ENCODE results near the gene FBLL1.

FBLL1 gene

DNA sequence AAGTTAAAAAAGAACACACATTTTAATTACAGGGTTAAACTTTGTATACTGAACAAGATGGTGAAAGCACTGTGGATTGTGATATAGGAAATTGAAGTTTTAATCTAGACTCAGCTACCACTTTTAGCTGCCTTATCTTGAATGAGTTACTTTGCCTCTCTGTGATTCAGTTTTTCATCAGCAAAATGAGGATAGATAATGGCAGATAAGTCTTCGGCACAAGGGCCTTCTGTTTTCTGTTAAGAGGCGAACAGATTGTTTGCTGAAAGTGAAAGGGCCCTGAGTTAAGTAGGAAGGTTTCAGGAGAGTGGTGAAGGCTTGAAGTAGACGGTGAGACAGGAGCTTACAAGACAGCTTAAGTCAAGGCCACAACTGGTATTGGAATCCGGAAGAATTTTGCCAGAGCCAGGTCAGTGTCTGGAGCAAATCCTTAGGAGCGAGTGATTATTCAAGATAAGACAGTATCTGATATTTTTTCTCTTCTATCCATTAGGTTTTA lies 35.0 kb upstream of the FBLL1 start:
- H3K27me3 ChIP-seq (ENCODE audit: insufficient read depth, low read length) = no peaks in the 10 kb centered on the region
- H4K20me1 ChIP-seq (ENCODE audit: insufficient read depth, low read length) = no peaks in the 10 kb centered on the region
- TF ChIP-seq, protein P1, sequence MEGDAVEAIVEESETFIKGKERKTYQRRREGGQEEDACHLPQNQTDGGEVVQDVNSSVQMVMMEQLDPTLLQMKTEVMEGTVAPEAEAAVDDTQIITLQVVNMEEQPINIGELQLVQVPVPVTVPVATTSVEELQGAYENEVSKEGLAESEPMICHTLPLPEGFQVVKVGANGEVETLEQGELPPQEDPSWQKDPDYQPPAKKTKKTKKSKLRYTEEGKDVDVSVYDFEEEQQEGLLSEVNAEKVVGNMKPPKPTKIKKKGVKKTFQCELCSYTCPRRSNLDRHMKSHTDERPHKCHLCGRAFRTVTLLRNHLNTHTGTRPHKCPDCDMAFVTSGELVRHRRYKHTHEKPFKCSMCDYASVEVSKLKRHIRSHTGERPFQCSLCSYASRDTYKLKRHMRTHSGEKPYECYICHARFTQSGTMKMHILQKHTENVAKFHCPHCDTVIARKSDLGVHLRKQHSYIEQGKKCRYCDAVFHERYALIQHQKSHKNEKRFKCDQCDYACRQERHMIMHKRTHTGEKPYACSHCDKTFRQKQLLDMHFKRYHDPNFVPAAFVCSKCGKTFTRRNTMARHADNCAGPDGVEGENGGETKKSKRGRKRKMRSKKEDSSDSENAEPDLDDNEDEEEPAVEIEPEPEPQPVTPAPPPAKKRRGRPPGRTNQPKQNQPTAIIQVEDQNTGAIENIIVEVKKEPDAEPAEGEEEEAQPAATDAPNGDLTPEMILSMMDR (IDR thresholded peaks at IDR 0.05; ENCODE audit: low read length) = no peak
- no peak for TF ChIP-seq EZH2 (IDR thresholded peaks at IDR 0.05; ENCODE audit: borderline replicate concordance, low read length)
- no peaks in the 10 kb centered on the region for H3F3A ChIP-seq (ENCODE audit: insufficient read depth, low read length)
- no peak overlapping the region for H3K4me2 ChIP-seq (ENCODE audit: low read length)
- H3K9me3 ChIP-seq (ENCODE audit: low read length) = no peaks in the 10 kb centered on the region
- H2AFZ ChIP-seq (ENCODE audit: low read length) = no peak overlapping the region
- H3K27ac ChIP-seq (ENCODE audit: low read depth, low read length, poor library complexity, severe bottlenecking) = no peak overlapping the region
- H3K4me3 ChIP-seq (ENCODE audit: low read depth, low read length, poor library complexity, severe bottlenecking) = no peak overlapping the region
- H3K4me1 ChIP-seq (ENCODE audit: insufficient read depth, low read length, severe bottlenecking) = no peaks in the 10 kb centered on the region
- H3K79me2 ChIP-seq (ENCODE audit: insufficient read depth, low read length) = no peaks in the 10 kb centered on the region
- H3K9ac ChIP-seq (ENCODE audit: low read length) = no peak overlapping the region
- peaks cover 88% of the 10 kb centered on the region for H3K36me3 ChIP-seq (ENCODE audit: insufficient read depth, low read length)
- no peaks in the 10 kb centered on the region for H3K9me2 ChIP-seq (ENCODE audit: low read depth, low read length)

DNA sequence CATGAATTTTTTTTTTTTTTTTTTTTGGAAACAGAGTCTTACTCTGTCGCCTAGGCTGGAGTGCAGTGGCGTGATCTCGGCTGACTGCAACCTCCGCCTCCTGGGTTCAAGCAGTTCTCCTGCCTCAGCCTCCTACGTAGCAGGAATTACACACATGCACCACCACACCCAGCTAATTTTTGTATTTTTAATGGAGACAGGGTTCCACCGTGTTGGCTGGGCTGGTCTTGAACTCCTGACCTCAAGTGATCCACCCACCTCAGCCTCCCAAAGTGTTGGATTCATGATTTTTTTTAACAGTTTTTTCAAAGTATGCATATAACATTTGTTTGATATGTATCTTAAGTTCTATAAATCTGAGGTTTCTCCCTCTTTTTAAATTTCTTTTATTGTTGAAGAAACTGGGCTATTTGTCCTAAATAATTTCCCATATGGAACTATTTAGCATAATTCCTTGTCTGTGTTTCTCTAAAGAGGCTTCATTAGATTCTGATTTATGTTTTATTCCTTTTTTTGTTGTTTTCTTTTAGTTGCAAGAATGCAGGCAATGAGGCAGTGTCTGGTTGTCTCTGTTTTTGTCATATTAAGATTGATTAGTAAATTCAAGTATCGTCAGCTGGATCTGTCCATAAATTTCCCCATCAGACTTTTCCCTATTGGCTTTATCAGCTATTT lies 26.4 kb upstream of the FBLL1 start:
- Histone ChIP-seq H2AFZ (ENCODE audit: low read length) (no peak overlapping the region), H3K27ac (ENCODE audit: low read depth, low read length, poor library complexity, severe bottlenecking) (no peak overlapping the region), H3K4me2 (ENCODE audit: low read length) (no peak overlapping the region), H3F3A (ENCODE audit: insufficient read depth, low read length) (no peaks in the 10 kb centered on the region), H4K20me1 (ENCODE audit: insufficient read depth, low read length) (no peaks in the 10 kb centered on the region), H3K79me2 (ENCODE audit: insufficient read depth, low read length) (no peaks in the 10 kb centered on the region), H3K36me3 (ENCODE audit: insufficient read depth, low read length) (peaks cover 64% of the 10 kb centered on the region), H3K4me3 (ENCODE audit: low read depth, low read length, poor library complexity, severe bottlenecking) (no peak overlapping the region), H3K9me2 (ENCODE audit: low read depth, low read length) (no peaks in the 10 kb centered on the region), H3K9ac (ENCODE audit: low read length) (no peak overlapping the region), H3K27me3 (ENCODE audit: insufficient read depth, low read length) (no peaks in the 10 kb centered on the region), H3K9me3 (ENCODE audit: low read length) (no peaks in the 10 kb centered on the region), H3K4me1 (ENCODE audit: insufficient read depth, low read length, severe bottlenecking) (no peaks in the 10 kb centered on the region)
- TF ChIP-seq, protein P1 (IDR thresholded peaks at IDR 0.05; ENCODE audit: low read length) = no peak
- TF ChIP-seq EZH2 (IDR thresholded peaks at IDR 0.05; ENCODE audit: borderline replicate concordance, low read length) = no peak

DNA sequence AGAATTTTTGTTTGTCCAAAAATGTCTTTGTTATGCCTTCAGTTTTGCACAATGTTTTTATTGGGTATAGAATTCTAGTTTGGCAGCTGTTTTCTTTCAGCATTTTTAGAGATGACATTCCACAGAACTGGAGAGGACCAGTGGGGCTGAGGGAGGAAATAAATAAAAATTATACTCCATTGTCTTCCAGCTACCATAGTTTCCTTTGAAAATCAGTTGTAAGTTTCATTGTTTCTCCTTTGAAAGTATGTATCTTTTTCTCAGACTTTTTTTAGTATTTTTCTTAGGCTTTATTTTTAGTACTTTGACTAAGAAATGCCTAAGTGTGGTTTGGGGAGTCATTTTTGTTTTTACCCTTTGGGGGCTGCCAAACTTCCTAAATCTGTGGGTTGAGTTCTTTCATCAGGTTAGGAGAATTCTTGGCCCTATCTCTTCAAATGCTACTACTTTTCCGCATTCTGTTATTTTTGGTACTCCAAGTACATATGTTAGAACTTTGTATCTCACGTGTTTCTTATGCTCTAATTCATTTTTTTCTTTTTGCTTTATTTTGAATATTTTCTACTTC lies 15.2 kb upstream of the FBLL1 start:
- Histone ChIP-seq H3K9me3 (ENCODE audit: low read length) (0 out of 2 replicates have a peak, but pooled peaks cover 3% of the 10 kb centered on the region), H3F3A (ENCODE audit: insufficient read depth, low read length) (no peaks in the 10 kb centered on the region), H2AFZ (ENCODE audit: low read length) (no peak overlapping the region), H3K4me1 (ENCODE audit: insufficient read depth, low read length, severe bottlenecking) (no peaks in the 10 kb centered on the region), H3K9ac (ENCODE audit: low read length) (no peak overlapping the region), H3K4me2 (ENCODE audit: low read length) (no peak overlapping the region), H3K79me2 (ENCODE audit: insufficient read depth, low read length) (no peaks in the 10 kb centered on the region), H3K36me3 (ENCODE audit: insufficient read depth, low read length) (peaks cover 99% of the 10 kb centered on the region), H4K20me1 (ENCODE audit: insufficient read depth, low read length) (no peaks in the 10 kb centered on the region), H3K9me2 (ENCODE audit: low read depth, low read length) (no peaks in the 10 kb centered on the region), H3K27me3 (ENCODE audit: insufficient read depth, low read length) (no peaks in the 10 kb centered on the region), H3K27ac (ENCODE audit: low read depth, low read length, poor library complexity, severe bottlenecking) (no peak overlapping the region), H3K4me3 (ENCODE audit: low read depth, low read length, poor library complexity, severe bottlenecking) (no peak overlapping the region)
- TF ChIP-seq, protein P1 (IDR thresholded peaks at IDR 0.05; ENCODE audit: low read length) = no peak
- no peak for TF ChIP-seq EZH2 (IDR thresholded peaks at IDR 0.05; ENCODE audit: borderline replicate concordance, low read length)
